GM21717 (cell line): ENCODE measurements around the gene PTPRR.

Experiments used
- ATAC-seq: cut with Tn5 transposase; IDR thresholded peaks from one replicate; pipeline ENCODE4 v1.9.1; 2021; ENCODE audit warnings: mild to moderate bottlenecking, moderate library complexity; ENCODE audit not compliant: unreplicated experiment

Gene PTPRR

DNA sequence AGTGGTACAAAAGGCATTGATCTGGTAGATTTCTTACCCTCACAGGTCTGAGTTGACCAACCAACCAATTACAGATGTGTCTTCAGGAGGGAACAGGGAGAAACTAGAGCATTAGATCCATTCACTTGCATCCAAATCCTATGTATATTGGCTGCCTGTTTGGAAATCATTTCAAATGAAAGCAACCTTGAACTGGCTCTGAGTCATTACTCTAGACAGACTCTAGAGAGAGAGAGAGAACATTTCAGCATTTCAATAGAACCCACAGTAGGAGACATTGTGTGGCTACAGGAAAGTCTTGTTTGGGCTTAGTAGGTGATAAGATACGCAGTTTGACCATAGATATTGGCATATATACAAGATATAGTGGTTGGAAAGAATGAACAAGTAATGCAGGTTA lies 114.5 kb downstream of the PTPRR start:
- ATAC-seq: no peak

DNA sequence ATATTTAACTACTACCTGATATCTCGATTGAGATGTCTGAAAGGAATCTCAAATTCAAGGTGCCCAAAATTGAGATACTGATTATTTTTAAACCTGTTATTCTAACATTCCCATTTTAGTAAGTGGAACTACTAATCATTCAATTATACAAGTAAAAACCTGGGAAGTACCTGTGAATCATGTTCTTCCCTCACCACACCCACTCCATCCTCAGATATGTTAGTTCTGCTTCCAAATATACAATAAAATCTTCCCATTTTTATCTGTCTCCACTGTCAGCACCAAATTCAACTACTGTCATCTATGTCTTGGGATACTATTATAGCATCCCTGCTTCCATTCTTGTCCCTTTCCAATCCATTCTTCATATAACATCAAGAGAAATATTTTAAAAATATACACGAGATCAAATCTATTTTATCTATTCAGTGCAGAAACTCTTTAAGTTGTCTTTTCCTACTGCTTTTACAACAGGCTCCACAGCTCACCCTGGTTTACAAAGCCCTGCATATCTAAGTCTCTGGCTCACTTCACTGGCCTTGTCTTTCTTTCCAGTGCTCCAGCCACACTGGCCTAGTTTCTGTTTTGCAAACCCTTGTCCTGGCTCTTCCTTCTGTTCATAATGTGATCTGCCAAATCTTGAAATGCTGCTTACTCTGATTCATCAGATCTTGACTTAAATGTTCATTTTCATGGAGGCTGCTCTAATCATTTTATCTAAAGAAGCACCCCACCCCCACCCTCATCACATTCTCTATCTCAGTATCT lies 122.3 kb downstream of the PTPRR start:
- ATAC-seq: no peak

DNA sequence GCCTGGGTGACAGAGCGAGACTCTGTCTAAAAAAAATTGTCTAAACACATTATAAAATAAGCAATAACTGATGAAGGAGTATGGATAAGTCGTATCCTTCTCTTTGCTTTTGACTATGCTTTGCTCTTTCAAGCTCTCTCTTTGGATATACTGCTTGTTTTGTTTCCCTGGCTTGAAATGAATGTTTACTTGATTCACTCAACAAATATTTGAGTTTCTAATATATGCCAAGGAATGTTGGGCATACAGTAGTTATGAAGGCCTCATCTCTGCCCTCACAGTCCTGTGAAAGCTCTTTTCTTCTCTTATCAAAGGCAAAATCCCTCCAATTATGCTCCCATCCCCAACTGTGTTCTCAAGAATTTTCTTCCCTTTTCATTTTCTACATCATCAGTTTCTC lies 123.5 kb downstream of the PTPRR start:
- ATAC-seq: no peak

DNA sequence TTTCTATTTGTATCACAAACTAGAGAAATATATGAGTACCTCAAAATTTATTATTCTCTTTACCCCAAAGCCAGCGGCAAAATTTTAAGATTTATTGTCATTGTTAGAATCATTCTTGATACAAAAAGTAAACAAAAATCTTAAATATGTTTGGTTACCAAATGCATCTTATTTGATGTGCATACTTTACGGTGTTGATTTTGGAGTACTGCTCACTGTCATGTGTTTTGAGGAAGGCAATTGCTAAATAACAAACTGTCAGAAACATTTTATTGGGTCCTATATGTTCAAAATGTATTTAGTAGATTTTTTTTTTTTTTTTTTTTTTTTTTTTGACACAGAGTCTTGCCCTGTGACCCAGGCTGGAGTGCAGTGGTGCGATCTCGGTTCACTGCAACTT lies 124.9 kb downstream of the PTPRR start:
- ATAC-seq: no peak

DNA sequence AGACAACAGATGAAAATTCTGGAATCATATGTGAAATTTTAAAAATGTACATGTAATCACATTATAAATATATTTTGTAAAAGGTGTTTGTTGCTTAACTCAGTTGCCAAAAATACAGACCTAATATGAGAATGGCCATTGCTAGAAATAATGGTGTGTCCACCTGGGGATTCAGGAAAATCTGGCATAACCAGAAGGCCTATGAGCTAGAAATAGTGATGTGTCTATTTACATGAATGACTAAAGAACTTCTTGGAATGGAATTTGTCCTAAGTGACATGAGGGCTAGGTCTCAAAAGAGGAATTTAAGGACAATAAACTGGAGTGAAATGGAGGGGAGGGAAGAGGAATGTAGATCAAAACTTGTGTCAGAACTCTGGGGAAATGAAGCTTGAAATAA lies 126.4 kb downstream of the PTPRR start:
- ATAC-seq: no peak

DNA sequence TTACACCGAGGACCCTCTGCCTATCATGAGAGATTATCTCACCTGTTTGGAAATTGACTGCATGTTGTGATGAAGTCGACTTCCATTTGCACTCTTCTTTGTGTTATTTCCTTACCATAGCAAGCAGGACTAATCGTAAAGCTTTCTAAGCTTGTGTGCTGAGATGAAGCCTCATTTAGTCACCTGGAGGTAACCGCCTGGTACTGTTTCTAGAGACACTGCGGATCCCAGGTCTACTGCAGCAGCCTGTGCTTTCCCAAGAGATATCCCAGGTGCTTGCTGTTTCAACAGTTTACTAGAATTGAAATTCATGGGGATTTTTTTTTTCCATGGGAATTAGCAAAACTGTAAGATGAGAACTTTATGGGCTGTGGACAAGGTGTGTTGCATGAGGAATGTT lies 131.8 kb downstream of the PTPRR start:
- ATAC-seq: no peak

DNA sequence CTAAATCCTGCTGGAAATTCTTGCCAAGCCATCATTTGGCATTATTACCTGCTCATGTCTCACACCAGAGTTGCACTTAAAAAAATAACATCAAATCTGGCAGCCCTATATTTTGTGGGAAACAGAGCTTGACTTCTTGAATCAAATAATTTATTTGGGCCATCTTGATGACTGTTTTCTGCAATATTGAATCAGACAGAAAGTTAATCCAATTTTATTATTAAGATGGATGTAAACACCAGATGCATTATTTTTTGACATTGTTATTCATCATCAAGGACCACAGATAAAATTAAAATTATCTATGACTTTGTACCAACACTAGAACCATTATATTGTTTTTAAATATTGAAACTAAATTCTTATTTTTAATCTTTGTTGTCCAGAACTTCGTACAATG lies 132.9 kb downstream of the PTPRR start:
- ATAC-seq: no peak

DNA sequence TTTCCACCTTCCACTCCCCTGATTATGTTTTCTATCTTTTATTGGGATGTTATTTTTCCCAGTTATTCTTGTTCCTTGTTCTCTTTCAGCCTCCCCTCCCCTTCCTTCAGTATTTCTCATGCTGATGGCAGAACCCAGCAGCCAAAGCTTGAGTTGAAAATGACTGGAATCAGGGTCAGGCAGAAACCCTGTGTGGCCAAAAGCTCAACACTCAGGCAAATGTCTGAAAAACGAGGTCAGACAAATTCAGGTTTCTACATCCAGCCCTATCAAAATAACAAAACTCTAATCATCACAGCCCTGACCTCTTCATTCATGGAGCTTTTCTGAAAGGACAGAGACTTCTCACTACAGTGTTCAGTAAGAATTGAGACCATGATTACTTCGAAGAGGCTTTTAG lies 134.6 kb downstream of the PTPRR start:
- ATAC-seq: no peak

DNA sequence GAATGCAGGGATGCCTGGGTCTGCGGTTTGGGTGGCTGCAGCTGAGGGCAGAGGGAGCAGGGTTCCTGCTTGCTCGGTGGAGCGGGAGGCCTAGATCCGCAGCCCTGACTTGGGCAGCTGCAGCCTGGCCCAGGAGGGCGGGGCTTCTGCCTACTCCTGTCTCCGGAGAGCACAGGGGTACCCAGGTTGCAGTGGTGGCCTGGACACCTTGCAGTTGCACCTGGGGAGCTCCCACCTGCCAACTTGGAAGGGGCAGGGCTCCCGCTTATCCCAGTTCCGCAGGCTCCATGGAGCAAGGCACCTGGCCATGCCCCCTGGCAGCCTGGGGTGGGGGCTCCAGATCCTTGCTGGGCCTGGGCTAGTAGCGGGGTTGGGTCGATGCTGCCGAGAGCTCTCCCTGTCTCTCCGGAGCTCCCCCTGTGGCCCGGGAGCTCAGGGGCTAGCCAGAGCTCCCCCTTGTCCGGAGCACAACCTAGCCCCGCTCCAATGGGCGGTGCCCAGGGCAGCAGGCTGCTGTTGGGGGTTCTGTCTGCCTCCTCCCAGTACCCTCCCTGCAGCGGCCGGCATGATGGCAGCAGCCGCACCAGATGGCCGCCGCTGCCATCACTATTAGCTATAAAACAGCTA lies 136.4 kb downstream of the PTPRR start:
- ATAC-seq: no peak

DNA sequence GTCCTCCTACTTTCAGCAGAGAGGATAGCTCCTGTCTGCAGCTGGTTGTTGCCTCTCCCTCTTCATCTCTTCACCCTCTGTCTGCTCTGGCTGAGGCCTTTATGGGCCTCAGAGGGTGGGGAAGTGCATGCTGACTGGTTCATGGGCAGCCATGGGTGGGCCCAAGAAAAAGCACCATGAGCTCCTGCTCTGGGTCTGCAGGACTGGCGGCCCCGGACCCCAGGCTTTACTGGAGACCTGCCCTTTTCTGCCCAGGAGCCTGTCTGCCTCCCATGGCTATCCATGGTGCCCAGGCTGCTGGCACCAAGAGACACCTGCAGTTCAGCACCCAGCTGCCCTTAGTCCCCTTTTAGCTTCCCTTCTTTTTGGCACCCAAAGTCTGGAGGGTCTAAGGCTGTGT lies 137.1 kb downstream of the PTPRR start:
- ATAC-seq: no peak

DNA sequence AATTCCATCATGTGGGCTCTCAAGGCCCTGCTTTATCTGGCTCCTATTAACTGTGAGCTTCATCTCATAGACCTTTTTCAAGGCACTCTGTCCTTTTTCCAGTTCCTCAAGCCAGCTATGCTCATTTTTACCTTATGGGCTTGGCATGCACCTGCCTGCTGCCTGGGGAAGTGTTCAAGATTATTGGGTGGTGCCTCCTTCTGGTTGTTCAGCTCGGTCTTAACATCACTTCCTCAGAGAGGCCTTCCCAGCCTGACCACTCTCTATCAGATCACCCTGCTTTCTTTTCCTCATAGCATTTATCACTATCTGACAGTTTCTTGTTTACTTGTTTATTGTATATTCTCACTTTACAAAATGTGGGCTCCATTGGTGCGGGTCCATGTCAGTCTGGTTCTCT lies 141.3 kb downstream of the PTPRR start:
- ATAC-seq: no peak

DNA sequence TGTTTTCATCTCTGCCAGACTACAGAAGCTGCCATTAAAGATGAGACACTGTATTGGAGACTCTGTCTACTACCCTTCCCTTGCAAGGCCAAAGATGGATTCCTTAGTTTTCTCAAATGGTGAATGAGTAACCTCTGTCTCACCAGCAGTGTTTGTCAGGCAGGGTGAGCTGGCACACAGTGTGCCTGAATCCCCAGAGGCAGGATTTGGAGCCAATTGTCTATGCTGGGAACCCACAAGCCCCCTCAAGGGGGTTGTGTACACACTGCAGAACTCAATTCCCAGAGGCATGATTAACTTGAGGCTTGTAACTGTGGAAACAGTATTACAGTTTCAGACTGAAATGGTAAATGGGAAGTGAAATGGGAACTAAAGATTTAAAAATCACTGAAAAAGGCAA lies 146.5 kb downstream of the PTPRR start:
- no peak for ATAC-seq

DNA sequence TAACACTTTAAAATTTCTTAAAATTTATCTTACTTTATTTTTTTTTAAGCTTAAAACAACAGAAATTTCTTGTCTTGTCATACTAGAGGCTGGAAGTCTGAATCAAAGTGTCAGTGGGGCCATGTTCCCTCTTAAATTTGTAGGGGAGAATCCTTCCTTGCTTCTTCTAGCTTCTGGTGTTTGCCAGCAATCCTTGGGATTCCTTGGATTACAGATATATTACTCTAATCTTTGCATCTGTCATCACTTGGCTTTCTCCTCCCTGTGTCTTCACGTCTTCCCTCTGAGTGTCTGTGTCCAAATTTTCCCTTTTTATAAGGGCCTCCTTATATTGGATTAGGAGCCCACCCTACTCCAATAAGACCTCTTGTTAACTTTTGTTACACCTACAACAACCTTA lies 147.7 kb downstream of the PTPRR start:
- no peak for ATAC-seq

DNA sequence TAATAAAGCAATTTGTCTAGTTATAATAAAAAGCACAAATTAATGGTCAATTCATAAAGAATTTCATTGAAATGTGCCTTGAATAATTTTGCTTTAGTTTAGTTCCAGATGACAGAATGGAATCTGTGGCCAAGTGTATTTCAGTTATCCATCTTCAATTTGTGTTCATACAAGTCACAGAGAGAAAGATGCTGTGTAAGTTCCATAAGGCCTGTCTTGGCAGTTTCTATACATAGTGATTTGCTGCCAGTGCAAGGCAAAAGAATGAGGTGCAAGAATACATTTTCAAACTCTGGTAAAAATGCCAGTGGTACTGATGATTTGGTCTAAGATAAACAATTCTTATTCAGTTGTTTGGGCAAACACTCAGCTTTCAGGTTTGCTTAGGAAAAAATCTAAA lies 149.0 kb downstream of the PTPRR start:
- no peak for ATAC-seq

DNA sequence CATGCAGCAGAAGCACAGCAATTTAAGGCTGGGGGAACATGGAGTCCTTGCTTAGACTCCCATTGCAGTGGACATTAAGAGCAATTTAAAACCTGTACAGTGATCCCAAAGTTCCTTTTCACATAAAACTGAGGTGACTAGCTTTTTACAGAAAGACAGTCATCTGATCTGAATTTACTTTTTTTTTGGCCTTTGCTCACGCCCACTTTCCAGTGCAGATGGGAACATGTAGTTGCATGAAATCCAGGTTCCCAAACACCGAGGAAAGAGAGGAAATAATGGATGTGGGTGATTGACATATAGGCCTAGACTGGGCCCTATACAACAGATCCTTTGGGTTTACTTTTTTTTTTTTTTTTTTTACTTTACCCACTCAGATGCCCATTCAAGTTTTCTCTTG lies 156.9 kb downstream of the PTPRR start:
- ATAC-seq: no peak

DNA sequence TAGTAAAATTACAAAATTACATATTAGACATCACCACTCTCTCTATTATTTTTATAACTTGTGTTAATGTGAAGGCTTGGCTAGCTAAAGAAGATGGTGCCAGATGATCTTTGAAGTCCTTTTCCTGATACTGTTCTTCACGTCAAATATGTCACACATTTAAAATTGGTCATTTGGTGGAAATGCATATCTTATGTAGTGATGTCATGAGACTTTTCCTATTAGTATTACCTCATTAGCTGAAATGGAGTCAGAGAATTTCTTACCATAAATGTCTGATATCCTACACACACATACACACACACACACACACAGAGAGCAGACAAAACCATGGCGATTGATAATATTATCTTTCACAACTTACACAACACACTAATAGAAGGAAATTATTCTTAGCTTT lies 158.5 kb downstream of the PTPRR start:
- ATAC-seq: no peak

DNA sequence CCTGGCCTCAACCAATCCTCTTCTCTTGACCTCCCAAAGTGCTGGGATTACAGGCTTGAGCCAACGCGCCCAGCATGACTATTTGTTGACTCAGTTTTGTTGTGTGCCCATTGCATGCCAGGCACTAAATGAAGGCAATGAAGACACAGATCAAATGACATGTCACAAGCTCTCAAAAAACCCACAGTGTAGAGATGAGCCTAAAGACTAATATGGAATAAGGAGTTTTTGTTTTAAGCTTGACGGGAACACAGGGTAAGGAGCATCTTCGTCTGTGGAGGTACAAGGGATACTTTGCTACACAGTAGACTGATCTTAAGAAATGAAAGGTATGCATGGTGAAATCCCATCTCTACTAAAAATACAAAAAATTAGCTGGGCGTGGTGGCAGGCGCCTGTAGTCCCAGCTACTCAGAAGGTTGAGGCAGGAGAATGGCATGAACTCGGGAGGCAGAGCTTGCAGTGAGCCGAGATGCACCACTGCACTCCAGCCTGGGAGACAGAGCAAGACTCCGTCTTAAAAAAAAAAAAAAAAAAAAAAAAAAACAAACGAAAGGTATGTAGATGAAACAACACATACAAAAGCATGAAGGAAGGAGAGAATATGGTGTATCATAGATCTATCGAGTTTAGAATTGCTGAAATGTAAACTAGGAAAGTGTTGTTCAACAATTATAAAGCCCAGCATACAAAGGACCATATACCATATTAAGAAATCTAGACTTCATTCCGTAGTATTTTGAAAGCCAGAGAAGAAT lies 161.2 kb downstream of the PTPRR start:
- ATAC-seq: no peak

DNA sequence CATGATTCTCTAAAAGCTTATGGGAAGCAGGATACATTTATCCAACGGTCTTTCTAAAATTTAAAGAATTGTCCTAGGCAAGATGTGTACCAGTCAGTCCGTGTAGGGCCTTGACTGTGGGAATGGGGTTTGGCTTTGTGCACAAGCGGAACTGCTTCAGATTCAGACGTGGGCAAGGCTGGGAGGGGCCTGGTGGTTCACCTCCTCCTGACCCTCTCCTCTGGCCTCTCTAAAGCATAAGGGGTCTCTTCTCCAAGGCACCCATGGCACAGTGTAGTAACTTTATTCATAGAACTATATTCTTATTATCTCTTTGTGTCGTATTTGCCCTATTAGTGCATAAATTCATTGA lies 162.1 kb downstream of the PTPRR start:
- ATAC-seq: no peak

DNA sequence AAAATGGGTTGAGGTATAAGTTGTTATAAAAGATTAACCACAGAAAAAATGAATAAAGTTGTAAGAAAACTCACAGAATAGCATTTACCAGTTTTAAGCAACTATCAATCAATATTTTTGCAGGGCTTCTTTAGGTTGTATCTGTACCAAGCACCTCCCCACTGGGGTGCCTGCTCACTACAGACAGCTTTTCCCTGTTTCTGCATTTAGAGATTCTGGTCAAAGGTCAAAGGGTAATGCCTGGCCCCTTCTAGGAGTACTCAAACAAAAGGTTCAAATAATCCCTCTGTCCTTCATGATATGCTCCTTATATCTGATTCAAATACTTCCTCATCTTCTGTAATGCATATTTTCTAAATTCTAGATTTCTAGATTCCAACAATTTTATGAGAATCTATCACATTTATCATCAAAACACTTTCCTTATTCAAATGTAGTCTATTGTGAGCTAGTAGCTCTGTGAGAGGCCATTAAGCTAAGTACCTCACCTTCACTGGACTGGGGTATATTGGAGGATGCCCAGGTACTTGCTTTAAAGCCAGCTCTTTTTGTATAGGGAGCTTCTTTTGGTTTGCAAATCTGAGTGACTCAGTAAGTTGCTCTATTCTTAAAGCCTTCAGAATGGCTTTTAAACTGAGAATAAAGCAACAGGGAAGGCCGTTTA lies 162.6 kb downstream of the PTPRR start:
- ATAC-seq: no peak

DNA sequence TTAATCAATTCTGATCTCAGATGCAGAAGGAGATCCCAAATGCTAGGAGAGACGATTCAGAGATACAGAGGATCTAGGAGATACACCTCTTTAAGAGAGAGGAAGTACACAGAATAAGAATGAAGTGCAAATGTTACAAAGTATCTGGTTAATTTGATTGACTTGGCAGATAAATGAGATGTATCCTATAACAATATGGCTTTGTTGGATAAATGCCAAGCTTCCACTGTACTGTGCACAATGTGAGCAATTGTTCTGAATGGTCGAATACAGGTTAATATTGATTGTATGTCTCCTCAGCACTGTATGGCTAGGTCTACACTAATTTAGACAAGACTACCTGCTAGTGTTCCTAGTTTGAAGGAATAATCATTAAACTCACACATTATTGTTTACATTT lies 163.7 kb downstream of the PTPRR start:
- no peak for ATAC-seq

DNA sequence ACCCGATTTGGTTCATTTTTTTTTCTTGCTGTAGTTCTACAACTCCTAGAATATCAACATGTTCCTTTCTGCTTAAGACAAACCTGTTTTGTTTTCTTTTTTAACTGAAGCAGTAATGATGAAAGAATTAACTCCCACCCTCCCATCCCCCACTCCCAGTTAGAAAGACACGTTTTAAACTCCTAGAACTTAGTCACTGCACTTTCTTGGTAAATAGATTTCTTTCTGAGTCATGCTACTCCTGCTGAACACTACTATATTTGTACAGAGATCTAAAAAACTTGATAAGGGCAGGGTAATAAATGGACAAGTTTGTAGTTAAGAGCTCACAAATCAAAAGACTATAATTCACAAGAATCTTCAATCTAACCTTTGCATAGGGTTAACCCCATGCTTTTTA lies 164.4 kb downstream of the PTPRR start:
- ATAC-seq: no peak

DNA sequence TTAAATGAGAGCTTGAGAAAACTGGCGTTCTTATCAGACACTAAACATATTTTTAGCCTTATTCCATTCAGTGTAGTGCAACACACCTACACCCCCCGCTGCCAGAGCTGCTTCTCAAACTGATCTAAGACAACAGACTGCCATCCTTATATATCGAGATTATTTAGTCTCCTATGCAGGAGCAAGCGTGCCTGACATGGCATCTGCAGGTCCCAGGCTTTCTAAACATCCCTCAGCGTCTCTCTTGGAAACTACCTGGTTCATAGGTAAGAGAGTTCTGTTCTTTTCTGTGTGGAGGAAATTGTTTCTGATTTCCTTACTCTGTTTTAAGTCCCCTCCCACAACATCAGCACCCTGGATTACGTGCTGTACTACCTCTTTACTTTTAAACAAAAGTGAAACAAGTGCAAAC lies 166.2 kb downstream of the PTPRR start:
- no peak for ATAC-seq
